ENCODE data around the gene GAK.
"Not testable (repeated sequence)": the region's sequence is repeated elsewhere in the genome, so short reads cannot be mapped to it uniquely, and the experiment has no call there.

The GAK gene

DNA sequence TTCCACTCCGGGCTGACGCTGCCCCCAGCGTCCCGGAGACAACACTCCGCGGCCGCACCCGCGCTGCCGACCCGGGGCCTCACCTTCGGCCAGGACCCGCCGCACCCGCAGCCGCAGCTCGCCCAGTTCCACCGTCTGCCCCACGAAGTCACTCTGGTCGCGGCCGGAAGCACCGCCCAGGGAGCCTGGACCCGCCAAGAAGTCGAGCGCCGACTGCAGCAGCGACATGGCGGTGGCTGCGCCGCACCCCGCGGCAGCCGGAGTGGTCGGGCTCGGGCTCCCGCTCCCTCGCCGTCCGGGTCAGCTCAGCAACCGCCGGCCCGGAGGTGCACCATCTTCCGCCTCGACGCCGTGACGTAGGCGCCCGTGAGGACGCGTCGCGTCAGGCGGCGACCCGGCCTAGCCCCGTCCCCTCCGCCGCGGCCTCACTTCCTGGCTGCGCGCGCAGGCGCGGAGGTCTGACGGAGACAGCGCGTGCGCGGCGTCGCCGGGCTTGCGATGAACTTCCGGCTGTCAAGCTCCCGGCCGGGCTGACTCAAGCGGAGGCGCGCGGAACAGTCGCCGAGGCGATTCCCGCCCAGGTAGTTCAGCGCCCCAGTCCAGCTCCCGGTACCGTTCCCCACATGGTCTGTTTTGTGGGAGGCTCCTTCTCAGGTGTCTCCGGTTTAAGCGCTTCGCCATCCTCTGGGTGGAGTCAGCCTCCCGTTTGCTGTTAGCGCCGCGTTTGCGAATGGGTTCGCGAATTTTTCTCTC is at the start of gene GAK, which contains the start of gene TMEM175:
TSS of gene GAK (minus strand) at position 357 of the 753 bp plus-strand sequence. CDS start at position 228, 129 bp downstream.
TSS of gene TMEM175 (plus strand) at position 501 of the 753 bp plus-strand sequence. CDS start 15,280 bp downstream, outside the sequence.
- in situ Hi-C loops (cut with MboI; ENCODE audit: low sequenced_read_pairs): no loop called here

DNA sequence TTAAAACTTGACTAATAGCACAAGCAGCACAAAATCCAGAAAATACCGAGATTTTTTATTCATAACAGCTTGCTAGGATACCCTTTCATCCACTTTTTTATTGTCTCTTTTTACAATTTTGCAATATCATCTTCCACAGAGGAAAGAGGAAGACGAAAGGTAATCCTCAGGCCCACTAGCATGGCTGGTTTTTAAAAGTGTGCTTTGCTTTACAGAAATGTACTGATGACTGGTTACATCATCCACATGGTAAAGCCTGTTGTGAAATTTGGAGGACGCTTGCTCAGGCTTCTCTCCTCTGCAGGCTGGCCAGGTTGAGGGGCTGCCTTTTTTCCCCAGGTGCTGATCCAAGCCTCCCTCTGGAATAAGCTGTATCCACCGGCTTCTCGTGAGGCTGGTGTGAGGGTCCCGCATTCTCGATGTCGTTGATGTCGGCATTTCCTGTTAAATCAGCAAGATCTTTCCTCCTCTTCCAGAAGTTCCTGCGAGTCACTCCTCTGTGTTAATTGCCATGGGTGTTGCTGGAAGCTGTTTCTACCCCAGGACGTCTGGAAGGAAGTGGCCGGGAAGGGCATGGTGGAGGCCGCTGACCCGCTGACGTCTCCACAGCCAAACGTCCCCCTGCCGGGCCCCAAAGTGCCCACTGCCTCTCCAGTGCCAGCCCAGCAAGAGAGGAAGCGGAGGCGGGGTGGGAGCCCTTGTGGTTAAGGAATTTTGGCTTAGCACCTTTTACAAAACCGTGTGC is 47.0 kb upstream of the GAK start:
- in situ Hi-C loops (cut with MboI; ENCODE audit: low sequenced_read_pairs): no loop called here

DNA sequence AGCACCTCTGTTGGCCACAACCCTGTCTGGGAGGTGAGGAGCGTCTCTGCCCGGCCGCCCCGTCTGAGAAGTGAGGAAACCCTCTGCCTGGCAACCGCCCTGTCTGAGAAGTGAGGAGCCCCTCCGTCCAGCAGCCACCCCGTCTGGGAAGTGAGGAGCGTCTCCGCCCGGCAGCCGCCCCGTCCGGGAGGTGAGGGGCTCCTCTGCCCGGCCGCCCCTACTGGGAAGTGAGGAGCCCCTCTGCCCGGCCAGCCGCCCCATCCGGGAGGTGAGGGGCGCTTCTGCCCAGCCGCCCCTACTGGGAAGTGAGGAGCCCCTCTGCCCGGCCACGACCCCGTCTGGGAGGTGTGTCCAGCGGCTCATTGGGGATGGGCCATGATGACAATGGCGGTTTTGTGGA is 43.9 kb upstream of the GAK start:
- in situ Hi-C loops (cut with MboI; ENCODE audit: low sequenced_read_pairs): not testable (repeated sequence)

DNA sequence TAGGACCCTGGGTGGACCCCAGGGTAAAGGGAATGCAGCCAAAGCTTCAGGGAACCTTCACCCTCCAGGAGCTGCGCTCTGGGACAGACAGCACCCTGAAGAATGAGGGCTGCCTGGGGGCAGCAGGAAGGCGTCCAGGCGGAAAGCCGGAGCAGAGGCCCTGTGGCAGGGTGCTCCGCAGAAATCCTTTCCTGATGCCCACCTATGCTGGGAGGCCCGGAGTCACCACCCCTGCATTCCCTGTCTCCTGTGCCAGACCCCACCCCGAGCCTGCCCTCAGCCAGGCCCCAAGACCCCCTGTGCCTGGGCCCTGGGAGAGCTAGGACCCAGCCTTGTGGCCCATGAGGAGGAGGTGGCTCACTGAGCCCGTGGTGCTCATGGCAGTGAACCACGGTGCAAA is 42.6 kb upstream of the GAK start:
- in situ Hi-C loops (cut with MboI; ENCODE audit: low sequenced_read_pairs): no loop called here

DNA sequence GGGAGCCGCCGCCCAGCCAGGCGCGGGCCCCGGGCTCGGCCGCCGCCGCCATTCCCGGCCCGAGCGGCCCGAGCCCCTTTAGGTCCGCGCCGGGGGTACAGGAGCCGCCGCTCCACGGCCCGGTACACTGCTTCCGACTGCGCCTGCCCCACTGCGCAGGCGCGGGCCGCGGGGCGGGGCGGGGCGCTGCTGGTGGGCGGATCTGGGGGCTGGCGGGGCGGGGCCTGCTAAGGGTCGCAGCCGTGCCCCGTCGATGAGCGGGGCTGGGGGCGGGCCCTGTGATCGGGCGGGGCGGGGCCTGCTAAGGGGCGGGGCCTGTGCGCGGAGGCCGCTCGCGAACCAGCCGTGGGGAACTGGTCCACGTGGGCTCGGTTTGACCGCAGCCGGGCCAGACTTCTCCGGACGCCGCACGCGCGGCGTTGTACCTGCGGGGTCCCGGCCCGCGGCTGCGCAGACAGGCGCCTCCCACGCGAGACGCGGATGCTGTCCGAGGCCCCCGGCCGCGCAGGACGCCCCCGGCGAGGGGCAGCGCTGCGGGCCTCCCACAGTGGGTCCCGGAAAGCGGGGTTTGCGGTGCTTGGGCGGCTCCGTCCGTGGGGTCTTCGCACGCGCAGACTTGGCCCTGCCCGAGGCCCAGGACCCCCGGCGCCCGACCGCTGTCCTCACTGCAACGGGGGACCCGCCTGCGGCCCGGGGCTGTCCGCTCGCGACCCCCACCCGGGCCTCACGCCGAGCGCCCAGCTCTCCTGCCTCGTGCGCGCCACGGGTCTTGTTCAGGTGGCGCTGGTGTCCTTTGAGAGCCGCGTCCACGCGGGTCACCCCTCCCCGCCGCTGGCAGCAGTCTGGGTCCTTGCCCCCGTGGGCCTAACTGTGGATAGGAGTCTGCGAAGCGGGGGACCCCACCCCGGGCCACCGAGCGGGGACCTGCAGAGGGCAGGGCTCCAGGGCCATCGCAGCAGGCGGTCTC is 41.6 kb upstream of the GAK start, which contains the start of gene DGKQ:
TSS of gene DGKQ (minus strand) at position 139 of the 967 bp plus-strand sequence. CDS start at position 52, 87 bp downstream.
- in situ Hi-C loops (cut with MboI; ENCODE audit: low sequenced_read_pairs): no loop called here

DNA sequence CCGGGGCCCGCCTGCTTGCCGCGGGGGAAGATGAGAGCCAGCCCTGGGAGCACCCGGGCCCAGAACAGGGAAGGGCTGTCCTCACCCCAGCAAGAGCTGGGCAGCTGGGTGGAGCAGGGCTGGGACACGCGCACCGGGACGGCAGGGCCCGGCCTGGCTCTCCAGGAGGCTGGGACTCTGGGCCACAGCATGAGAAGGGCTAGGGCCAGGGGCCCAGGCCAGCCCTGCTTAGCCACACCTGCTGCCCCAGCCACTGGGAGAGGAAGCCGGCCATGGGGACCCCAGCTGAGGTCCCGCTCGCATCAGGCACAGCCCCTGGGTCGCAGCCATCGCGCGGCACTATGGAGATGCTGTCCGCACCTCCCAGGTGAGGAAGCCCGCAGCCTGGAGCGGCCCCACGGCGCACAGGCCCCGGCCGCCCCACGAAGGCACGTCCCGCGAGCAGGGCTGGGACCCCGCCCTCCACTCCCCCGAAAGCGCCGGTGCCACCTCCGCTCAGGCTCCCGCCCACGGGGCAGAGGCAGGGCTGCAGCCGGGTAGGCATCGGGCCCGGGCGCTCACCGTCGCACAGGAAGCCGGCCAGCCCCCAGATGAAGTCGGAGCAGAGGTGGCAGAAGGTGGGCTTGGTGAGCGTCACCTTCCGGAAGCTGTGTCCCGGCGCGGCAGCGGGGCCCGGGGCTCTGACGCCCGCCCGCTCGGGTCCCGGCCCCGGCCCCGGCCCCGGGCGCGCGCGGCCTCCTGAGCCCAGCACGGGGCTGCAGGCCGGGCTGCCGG is 40.7 kb upstream of the GAK start:
- in situ Hi-C loops (cut with MboI; ENCODE audit: low sequenced_read_pairs): no loop called here

DNA sequence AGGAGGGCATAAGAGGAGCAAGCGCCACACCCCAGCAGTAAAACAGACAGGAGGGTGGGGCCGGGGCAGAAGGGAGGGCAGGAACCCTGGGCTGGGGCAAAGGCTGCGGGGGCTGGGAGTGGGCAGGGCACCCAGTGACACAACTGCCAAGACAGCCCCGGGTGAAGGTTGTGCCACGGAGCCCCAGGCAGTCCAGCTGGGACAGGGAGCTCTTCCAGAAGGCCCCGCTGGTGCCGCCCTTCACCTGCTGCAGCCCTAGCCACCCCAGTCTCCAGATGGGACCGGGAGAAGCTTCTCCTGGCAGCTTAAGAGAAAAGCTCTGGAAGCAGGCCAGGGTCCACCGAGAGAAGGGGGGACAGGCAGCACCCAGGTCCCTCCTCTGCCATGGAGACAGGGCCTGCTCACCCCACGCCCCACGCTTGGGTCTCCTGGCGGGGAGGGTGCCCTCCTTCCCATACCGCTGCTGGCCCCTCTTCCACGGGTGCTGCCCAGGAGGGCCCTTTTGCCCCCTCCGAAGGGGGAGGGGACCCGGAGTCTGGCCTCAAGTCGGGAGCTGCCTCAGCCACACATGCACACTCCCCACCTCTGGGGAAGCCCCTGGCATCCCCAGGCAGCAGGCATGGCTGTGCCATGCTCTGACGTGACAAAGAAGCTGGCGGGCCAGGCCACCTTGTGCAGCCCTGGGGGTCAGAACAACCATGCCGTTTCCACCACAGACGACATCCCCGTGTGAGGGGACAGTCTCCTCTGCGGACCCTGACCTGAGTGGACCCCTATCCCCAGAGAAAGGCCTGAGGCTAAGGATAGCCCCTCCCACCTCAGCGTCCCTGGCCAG is 39.8 kb upstream of the GAK start:
- in situ Hi-C loops (cut with MboI; ENCODE audit: low sequenced_read_pairs): no loop called here

DNA sequence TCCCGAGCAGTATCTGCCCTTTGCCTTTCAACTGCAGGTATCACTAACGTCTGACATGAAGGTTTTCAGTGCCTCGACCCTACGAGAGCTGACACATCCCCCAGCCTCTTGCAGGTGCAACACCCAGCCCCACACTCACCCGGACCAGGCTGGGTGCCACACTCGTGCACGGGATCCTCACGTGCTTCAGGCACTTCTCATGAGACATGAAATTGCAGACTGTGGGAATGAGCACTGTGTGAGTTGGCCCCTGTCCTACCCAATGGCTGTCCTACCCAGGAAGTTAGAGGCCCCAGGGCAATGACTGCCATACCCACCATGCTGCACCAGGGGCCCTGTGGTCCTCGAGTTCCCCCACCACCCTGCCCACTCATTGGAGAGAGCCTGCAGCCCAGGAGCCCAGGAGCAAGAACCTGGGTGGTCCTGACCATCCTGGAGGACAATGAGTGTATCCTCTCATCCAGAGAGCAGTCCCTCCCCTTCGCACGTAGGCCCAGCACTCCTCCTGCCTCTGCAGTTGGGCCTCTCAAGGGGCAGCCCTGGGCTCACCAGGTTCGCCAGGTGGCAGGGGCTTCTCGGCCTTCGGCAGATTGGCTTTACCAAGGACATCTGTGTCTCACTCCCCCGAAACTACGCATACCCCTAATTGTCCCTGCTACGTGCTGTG is 38.9 kb upstream of the GAK start:
- in situ Hi-C loops (cut with MboI; ENCODE audit: low sequenced_read_pairs): no loop called here

DNA sequence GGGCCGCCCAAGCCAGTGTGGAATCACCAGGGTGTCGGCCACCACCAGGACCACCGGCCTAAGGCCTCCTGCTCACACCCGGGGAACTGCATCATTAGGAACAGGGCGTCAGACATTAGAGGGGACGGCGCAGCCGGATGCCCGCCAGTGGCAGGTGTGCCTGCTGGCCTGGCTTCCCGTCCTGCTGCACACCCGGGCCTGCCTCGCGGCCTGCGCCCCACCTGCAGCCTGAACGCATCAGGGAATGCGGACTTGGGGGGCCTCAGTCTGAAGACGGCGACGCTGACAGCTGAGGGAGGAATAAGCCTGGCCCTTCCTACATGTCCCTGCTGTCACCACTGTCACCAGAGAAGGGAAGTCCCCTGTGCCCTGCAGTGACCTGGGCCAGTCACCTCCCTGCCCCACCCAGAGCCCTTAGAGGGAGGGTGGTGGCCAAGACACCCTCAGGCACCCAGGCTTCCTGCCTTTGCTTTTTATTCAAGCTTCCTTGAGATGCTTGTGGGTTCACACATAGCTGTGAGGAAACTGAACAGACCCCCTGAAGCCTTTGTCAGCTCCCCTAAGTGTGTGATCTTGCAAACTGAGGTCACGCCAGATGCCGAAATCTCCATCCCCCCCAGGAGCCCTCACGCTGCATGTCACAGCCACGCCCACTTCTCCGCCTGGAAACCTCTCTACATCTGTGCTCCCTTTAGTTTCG is 38.1 kb upstream of the GAK start:
- in situ Hi-C loops (cut with MboI; ENCODE audit: low sequenced_read_pairs): no loop called here

DNA sequence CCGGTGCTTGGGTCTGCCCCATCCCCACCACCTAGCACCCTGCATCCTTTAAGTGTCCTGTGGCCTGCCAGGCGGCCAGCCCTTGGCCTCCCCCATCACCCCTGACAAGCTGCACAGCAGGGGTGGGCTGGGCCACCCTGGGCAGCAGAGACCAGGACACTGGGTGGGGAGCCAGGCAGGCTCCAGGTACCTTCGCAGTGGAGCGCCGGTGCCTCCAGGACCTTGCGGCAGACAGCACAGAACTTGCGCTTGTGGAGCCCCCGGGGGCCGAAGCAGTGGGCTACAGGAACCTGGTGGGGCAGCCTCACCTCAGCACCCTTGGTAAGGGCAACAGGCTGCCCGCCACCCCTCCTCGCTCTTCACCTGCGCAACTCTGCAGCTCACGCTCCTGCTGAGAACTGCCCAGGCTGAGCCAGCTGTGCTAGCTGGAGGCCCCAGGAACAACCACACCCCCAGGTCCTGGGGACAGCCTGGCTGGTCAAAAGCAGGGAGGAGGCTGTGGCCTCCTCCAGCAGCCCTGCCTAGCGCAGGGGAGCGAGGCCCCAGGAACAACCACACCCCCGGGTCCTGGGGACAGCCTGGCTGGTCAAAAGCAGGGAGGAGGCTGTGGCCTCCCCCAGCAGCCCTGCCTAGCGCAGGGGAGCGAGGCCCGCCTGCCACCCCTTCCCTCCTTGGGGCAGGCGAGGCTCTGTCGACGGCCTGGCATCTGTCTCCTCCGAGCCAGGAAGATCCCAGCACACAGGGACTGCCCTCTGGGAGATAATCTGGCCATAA is 36.7 kb upstream of the GAK start:
- in situ Hi-C loops (cut with MboI; ENCODE audit: low sequenced_read_pairs): no loop called here

DNA sequence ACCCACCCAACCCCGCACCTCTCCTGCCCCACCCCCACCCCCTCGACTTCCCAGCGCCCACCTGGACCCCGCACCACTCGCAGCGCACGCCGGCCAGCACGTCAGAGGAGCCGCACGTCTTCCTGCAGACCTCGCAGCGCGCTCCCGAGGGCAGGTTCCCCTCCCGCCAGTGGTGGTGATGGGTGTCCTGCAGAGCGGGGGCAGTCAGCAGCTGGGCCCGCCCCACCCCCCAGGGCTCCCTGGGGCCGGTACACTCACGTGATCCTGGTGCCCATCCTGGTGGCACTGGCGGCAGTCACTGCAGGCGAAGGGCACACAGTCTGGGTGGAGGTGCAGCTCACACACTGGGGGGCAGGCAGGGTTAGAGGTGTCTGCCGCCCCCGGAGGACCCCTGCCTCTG is 36.1 kb upstream of the GAK start:
- in situ Hi-C loops (cut with MboI; ENCODE audit: low sequenced_read_pairs): no loop called here

DNA sequence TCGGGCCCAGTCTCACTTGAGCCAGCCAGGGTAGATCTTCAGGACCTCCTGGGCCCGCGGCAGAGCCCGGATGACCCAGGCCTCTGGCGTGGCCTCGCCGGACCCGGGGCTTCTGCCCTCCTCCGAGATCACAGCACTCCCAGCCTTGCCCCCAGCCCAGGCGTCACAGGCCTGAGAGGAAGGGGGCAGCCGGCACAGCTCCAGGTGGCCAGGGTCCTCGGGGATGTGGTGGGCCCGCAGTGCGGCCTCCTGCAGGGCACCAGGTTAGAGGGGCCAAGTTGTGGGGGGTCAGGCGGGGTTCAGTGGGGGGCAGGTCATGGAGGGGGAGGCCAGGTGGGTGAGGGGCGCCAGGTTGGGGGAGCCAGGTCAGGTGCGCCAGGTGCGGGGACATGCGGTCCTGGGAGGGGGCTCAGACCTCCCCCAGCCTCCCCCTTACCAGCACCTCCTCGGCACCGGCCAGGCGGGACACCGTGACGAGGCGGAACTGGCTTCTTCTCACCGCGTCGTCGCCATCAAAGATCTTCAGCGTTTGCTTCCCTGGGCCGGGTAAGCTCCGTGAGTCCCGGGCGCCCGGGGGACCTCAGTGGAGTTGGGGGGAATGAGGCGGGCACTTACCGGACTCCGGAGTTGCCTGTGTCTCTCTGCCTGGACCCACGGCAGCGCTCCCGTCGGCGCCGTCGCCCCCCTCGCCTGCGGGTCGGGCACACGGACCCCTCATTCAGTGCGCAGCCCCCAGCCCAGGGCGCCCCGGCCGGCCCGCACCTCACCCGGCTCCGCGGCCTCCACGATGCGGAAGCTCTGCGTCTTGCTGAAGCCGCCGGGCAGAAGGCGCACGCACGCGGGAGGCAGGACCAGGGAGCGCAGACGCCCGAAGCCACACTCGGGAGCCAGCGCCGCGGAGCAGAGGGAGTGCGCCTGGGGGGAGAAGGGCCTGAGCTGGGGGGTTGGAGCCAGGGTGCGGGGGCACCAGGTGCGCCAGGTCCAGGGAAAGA is 35.3 kb upstream of the GAK start:
- in situ Hi-C loops (cut with MboI; ENCODE audit: low sequenced_read_pairs): no loop called here

DNA sequence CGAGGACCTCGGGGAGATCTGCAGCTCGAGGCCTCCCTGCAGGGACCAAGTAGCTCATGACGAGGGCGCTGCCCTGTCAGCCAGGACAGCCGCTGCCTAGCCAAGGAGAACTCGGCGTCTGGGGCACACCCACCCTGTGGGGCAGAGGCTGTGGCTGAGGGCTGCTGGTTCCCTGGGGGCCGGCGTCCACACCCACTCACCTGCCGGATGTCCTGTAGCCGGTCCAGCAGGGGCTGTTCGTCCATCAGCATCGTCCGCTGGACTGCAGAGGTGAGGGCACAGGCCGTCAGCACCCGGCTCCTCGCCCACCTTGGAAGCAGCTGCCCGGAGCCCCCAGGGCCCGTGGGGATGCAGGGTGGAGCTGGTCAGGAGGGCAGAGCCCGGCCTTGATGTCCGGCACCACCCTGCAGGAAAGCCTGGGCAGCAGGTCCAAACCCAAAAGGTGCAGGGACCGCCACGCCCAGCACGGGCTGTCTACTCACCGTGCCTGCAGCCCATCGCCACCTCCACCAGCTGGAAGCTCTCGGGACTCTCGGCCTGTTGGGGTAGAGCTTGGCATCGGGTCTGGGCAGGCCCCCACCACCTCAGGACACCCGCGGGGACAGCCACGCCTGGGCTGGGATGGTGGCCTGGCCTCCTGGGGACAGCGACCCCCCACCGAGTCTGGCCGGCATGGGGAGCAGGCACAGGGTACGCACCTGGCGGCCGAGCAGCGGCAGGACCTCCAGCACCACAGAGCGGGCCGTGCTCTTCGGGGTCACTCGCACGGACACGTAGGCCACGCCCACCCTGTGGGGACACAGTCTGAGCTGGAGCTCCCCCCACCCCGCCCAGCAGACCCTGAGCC is 34.4 kb upstream of the GAK start:
- in situ Hi-C loops (cut with MboI; ENCODE audit: low sequenced_read_pairs): no loop called here

DNA sequence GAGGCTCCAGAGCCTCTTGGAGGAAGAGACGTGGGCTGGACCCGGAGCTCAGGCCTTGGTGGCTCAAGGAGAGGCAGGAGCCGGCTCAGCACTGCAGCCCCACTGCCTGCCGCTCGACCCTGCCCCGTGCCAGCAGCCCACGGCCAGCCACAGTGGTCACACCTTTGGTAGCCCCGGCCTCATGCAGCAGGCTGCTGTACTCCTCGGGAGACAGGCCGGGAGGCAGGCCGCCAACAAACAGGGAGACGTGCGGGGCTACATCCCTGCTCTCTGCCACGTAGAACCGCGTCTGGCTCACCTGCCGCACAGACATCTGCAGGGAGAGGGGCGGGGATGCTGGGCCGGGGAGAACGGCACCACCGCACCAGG is 33.6 kb upstream of the GAK start:
- in situ Hi-C loops (cut with MboI; ENCODE audit: low sequenced_read_pairs): no loop called here

DNA sequence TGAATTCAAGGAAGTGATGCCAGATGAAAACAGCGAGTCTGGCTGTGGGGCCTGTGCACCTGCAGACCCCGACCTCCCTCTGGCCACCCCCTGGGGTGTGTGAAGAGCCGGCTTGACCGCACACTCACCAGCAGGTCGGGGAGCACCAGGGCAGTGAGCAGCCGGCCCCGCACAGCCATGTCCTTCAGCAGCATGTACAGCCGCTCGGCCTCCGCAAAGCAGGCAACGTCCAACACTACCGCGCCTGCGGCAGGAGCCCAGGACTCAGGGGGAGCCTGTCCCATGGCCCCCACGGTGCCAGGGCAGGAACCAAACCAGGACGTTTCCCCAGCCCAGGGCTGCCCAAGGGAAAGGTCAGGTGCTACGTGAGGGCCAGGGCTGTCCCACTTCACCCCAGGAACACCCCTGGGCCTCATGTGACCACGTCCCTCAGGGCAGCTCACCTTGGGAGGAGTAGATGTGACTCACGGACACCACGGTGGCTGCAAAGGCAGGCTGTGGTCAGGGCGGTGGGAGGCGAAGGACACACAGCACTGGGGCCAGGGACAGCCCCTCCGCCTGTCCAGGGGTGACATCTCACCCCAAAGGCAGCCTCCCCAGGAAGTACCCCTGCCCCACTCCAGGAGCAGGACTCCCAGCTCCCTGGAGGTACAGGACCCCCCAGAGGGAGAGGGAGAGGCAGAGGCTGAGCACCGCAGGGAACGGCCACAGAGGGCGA is 33.1 kb upstream of the GAK start:
- in situ Hi-C loops (cut with MboI; ENCODE audit: low sequenced_read_pairs): no loop called here

All from HL-60/S4 treated with phorbol 12-myristate 13-acetate at 8.2 ng/mL for 4 days and 3 days (cell line).